GM12874 (cell line): ENCODE measurements around the gene PTPN2.

ENCODE experiments used
- CTCF ChIP-seq: IDR thresholded peaks from 2 replicates; pipeline ENCODE4 v1.5.1; 2011; ENCODE audit warnings: low read depth, mild to moderate bottlenecking, control low read depth, low read length, moderate library complexity; ENCODE audit not compliant: insufficient read depth

The PTPN2 gene

GRCh38 chr18:12883684-12884405 is at the start of gene PTPN2:
TSS of gene PTPN2 (minus strand) at chr18:12884237. CDS start at chr18:12884141, 96 bp downstream.
- TF ChIP-seq CTCF = no peak

GRCh38 chr18:12933327-12933726 is 49.3 kb upstream of the PTPN2 start:
- TF ChIP-seq CTCF = no peak

- no peak for TF ChIP-seq CTCF
These were observed 46.9 kb upstream of the PTPN2 start for GRCh38 chr18:12930908-12931307.

- TF ChIP-seq CTCF = no peak
These were observed 46.3 kb upstream of the PTPN2 start for GRCh38 chr18:12930376-12930775.

- TF ChIP-seq CTCF = no peak
These were observed 45.5 kb upstream of the PTPN2 start for GRCh38 chr18:12929477-12930083.

- TF ChIP-seq CTCF = no peak
These were observed 44.6 kb upstream of the PTPN2 start for GRCh38 chr18:12928641-12929040.

- TF ChIP-seq CTCF = no peak
These were observed 44.2 kb upstream of the PTPN2 start for GRCh38 chr18:12928206-12928605.
